Effector memory CD8-positive, alpha-beta T cell (primary cell): Measurements from ENCODE around the gene CWH43.
"Not testable (repeated sequence)": the region's sequence is repeated elsewhere in the genome, so short reads cannot be mapped to it uniquely, and the experiment has no call there.

ENCODE experiments used
- ATAC-seq: fragments of 150-1000 bp; cut with Tn5 transposase; replicated peaks from 2 replicates; pipeline ENCODE4 v1.10.0; 2021; ENCODE audit warnings: mild to moderate bottlenecking, moderate library complexity
- DNase-seq, 3 experiments: peaks; one replicate each; pipeline ENCODE4 v3.0.0; 2021
- H3K27ac Mint-ChIP-seq, 2 donors: one replicate each; pipeline ENCODE4 v1.8.0; 2022; ENCODE audit warnings: mild to moderate bottlenecking in 2 of 2, mixed read lengths in 2 of 2, moderate library complexity in 2 of 2
- H3K27me3 Mint-ChIP-seq, 2 donors: one replicate each; pipeline ENCODE4 v1.8.0; 2022; ENCODE audit warnings: mixed read lengths in 2 of 2
- H3K36me3 Mint-ChIP-seq: one replicate; pipeline ENCODE4 v1.8.0; 2022; ENCODE audit warnings: mild to moderate bottlenecking, moderate library complexity, mixed read lengths; ENCODE audit not compliant: insufficient read depth
- H3K4me1 Mint-ChIP-seq, 2 donors: one replicate each; pipeline ENCODE4 v1.8.0; 2022; ENCODE audit warnings: low read depth in 2 of 2, mixed read lengths in 2 of 2
- H3K4me3 Mint-ChIP-seq, 2 donors: one replicate each; pipeline ENCODE4 v1.8.0; 2022; ENCODE audit warnings: mild to moderate bottlenecking in 2 of 2, mixed read lengths in 2 of 2, moderate library complexity in 2 of 2
- H3K9me3 Mint-ChIP-seq, 2 donors: one replicate each; pipeline ENCODE4 v1.8.0; 2022; ENCODE audit warnings: mixed read lengths in 2 of 2

CWH43 gene

GRCh38 chr4:48960988-48961635, 25.0 kb upstream of the CWH43 start:
- H3K4me1 Mint-ChIP-seq, result no peaks in the 10 kb centered on the region
- H3K4me3 Mint-ChIP-seq, result no peak overlapping the region
- H3K27ac Mint-ChIP-seq, result no peak overlapping the region
- DNase-seq, result no peak
- peaks cover 6 to 10% of the 10 kb centered on the region in 2 donors for H3K27me3 Mint-ChIP-seq
- ATAC-seq, result no peak
- no peaks in the 10 kb centered on the region for H3K9me3 Mint-ChIP-seq
- no peaks in the 10 kb centered on the region for H3K36me3 Mint-ChIP-seq

- Mint-ChIP-seq H3K4me1 (no peaks in the 10 kb centered on the region), H3K36me3 (no peaks in the 10 kb centered on the region), H3K9me3 (no peaks in the 10 kb centered on the region), H3K4me3 (no peak overlapping the region), H3K27me3 (peaks cover 6 to 10% of the 10 kb centered on the region in 2 donors), H3K27ac (no peak overlapping the region)
- ATAC-seq (no peak), DNase-seq (no peak)
Observed at GRCh38 chr4:48962636-48963035, 23.4 kb upstream of the CWH43 start.

- Mint-ChIP-seq H3K36me3 (no peaks in the 10 kb centered on the region), H3K27me3 (peaks cover 6 to 10% of the 10 kb centered on the region in 2 donors), H3K4me3 (no peak overlapping the region), H3K4me1 (no peaks in the 10 kb centered on the region), H3K27ac (no peak overlapping the region), H3K9me3 (no peaks in the 10 kb centered on the region)
- peak; percentile 99 for ATAC-seq
- DNase-seq, result peak; percentile 70 to 79 (median 76)
Observed at GRCh38 chr4:48963042-48963679, 22.9 kb upstream of the CWH43 start.

GRCh38 chr4:48967101-48967500, 19.0 kb upstream of the CWH43 start:
- H3K36me3 Mint-ChIP-seq, result no peaks in the 10 kb centered on the region
- ATAC-seq, result no peak

GRCh38 chr4:48967631-48968030, 18.4 kb upstream of the CWH43 start:
- H3K27me3 Mint-ChIP-seq, result peaks cover 6 to 20% of the 10 kb centered on the region in 2 donors
- DNase-seq (no peak), ATAC-seq (no peak)

More at GRCh38 chr4:48967101-48967500, 19.0 kb upstream of the CWH43 start:
- Mint-ChIP-seq H3K27me3 (peaks cover 6 to 15% of the 10 kb centered on the region in 2 donors), H3K9me3 (no peaks in the 10 kb centered on the region), H3K27ac (no peak overlapping the region), H3K4me3 (no peak overlapping the region), H3K4me1 (no peaks in the 10 kb centered on the region)
- DNase-seq, result no peak

GRCh38 chr4:48968814-48969213, 17.3 kb upstream of the CWH43 start:
- Mint-ChIP-seq H3K36me3 (no peaks in the 10 kb centered on the region), H3K27ac (no peak overlapping the region), H3K4me1 (no peaks in the 10 kb centered on the region), H3K27me3 (peaks cover 14 to 32% of the 10 kb centered on the region in 2 donors), H3K4me3 (no peak overlapping the region), H3K9me3 (no peaks in the 10 kb centered on the region)
- DNase-seq, result no peak
- ATAC-seq, result no peak

More at GRCh38 chr4:48967631-48968030, 18.4 kb upstream of the CWH43 start:
- no peaks in the 10 kb centered on the region for H3K36me3 Mint-ChIP-seq
- no peak overlapping the region for H3K27ac Mint-ChIP-seq
- no peaks in the 10 kb centered on the region for H3K9me3 Mint-ChIP-seq
- H3K4me1 Mint-ChIP-seq, result no peaks in the 10 kb centered on the region
- H3K4me3 Mint-ChIP-seq, result no peak overlapping the region

- H3K4me1 Mint-ChIP-seq, result no peaks in the 10 kb centered on the region
- H3K27me3 Mint-ChIP-seq, result peaks cover 20 to 41% of the 10 kb centered on the region in 2 donors
- H3K4me3 Mint-ChIP-seq, result no peak overlapping the region
- H3K36me3 Mint-ChIP-seq, result no peaks in the 10 kb centered on the region
- no peak overlapping the region for H3K27ac Mint-ChIP-seq
- DNase-seq, result no peak
- ATAC-seq, result no peak
- H3K9me3 Mint-ChIP-seq, result no peaks in the 10 kb centered on the region
Observed at GRCh38 chr4:48970471-48970921, 15.6 kb upstream of the CWH43 start.

- Mint-ChIP-seq H3K36me3 (no peaks in the 10 kb centered on the region), H3K4me3 (no peak overlapping the region), H3K9me3 (no peaks in the 10 kb centered on the region), H3K27ac (no peak overlapping the region), H3K27me3 (peaks cover 32 to 73% of the 10 kb centered on the region in 2 donors), H3K4me1 (no peaks in the 10 kb centered on the region)
- DNase-seq (no peak), ATAC-seq (no peak)
Observed at GRCh38 chr4:48974979-48975640, 11.0 kb upstream of the CWH43 start.

- DNase-seq, result no peak
- Mint-ChIP-seq H3K27me3 (peaks cover 32 to 75% of the 10 kb centered on the region in 2 donors), H3K4me3 (no peak overlapping the region), H3K27ac (no peak overlapping the region), H3K4me1 (no peaks in the 10 kb centered on the region), H3K9me3 (no peaks in the 10 kb centered on the region), H3K36me3 (no peaks in the 10 kb centered on the region)
- ATAC-seq, result no peak
Observed at GRCh38 chr4:48976041-48976440, 10.0 kb upstream of the CWH43 start.

- ATAC-seq (no peak), DNase-seq (no peak)
- Mint-ChIP-seq H3K27ac (no peak overlapping the region), H3K4me3 (no peak overlapping the region), H3K36me3 (no peaks in the 10 kb centered on the region), H3K4me1 (no peaks in the 10 kb centered on the region), H3K9me3 (no peaks in the 10 kb centered on the region), H3K27me3 (peaks cover 47 to 83% of the 10 kb centered on the region in 2 donors)
Observed at GRCh38 chr4:48979914-48980579, 6.0 kb upstream of the CWH43 start.

GRCh38 chr4:48984005-48984404, 2.1 kb upstream of the CWH43 start:
- H3K4me3 Mint-ChIP-seq, H3K9me3 Mint-ChIP-seq: not testable (repeated sequence)
- peaks cover 49 to 90% of the 10 kb centered on the region in 2 donors for H3K27me3 Mint-ChIP-seq

GRCh38 chr4:48985602-48985975, 486 bp upstream of the CWH43 start:
- DNase-seq (no peak), ATAC-seq (no peak)
- no peaks in the 10 kb centered on the region for H3K4me1 Mint-ChIP-seq
- H3K27ac Mint-ChIP-seq, result no peak overlapping the region
- H3K36me3 Mint-ChIP-seq, result no peaks in the 10 kb centered on the region
- no peak overlapping the region for H3K4me3 Mint-ChIP-seq
- H3K27me3 Mint-ChIP-seq, result peaks cover 49 to 78% of the 10 kb centered on the region in 2 donors
- no peaks in the 10 kb centered on the region for H3K9me3 Mint-ChIP-seq

More at GRCh38 chr4:48984005-48984404, 2.1 kb upstream of the CWH43 start:
- not testable (repeated sequence) for DNase-seq, ATAC-seq, H3K36me3 Mint-ChIP-seq, H3K27ac Mint-ChIP-seq, H3K4me1 Mint-ChIP-seq

- no peaks in the 10 kb centered on the region for H3K9me3 Mint-ChIP-seq
- no peak overlapping the region for H3K27ac Mint-ChIP-seq
- H3K27me3 Mint-ChIP-seq, result peaks cover 49 to 68% of the 10 kb centered on the region in 2 donors
- DNase-seq, result no peak
- ATAC-seq, result no peak
- no peaks in the 10 kb centered on the region for H3K36me3 Mint-ChIP-seq
- no peaks in the 10 kb centered on the region for H3K4me1 Mint-ChIP-seq
- H3K4me3 Mint-ChIP-seq, result no peak overlapping the region
Observed at GRCh38 chr4:48986654-48987164, 634 bp downstream of the CWH43 start.
